ENCODE results near the gene C17orf113. TPM values are rescaled to one million over a fixed set of nuclear protein-coding genes. Genes with fewer than 3 reads are reported as not detected.
A peak's percentile ranks its signal among the peaks of the same experiment; 100 is the strongest.

The C17orf113 gene
- total and polyA plus RNA-seq, 2 of the 13 experiments (the other 11 are each of a cell fraction or from before 2014, with no cell fraction given): 0.87 to 1.1 TPM

DNA sequence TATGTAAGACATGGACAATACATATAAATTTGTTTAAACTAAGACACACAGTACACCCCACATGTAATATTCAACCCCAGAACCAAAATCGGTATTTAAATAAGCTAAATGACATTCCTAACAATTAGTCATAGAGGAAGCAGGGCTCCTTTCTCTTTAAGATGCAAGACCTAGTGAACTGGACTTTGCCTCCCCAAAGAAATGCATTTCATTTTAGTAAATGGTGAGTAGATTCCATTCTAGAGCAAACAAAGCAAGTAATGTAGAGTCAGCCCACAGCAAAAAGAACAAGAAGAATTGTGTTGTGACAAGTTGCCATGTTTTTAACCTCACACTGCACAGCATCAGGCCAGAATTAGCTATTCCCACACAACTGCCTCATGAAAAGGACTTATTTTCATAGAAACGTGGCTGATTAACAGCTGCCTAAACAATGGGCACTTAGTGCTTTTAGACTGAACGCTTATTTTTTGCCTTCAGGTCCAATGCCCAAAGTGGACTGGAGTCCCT, 47.6 kb downstream of the C17orf113 start (continued):
- TF ChIP-seq, protein P1, sequence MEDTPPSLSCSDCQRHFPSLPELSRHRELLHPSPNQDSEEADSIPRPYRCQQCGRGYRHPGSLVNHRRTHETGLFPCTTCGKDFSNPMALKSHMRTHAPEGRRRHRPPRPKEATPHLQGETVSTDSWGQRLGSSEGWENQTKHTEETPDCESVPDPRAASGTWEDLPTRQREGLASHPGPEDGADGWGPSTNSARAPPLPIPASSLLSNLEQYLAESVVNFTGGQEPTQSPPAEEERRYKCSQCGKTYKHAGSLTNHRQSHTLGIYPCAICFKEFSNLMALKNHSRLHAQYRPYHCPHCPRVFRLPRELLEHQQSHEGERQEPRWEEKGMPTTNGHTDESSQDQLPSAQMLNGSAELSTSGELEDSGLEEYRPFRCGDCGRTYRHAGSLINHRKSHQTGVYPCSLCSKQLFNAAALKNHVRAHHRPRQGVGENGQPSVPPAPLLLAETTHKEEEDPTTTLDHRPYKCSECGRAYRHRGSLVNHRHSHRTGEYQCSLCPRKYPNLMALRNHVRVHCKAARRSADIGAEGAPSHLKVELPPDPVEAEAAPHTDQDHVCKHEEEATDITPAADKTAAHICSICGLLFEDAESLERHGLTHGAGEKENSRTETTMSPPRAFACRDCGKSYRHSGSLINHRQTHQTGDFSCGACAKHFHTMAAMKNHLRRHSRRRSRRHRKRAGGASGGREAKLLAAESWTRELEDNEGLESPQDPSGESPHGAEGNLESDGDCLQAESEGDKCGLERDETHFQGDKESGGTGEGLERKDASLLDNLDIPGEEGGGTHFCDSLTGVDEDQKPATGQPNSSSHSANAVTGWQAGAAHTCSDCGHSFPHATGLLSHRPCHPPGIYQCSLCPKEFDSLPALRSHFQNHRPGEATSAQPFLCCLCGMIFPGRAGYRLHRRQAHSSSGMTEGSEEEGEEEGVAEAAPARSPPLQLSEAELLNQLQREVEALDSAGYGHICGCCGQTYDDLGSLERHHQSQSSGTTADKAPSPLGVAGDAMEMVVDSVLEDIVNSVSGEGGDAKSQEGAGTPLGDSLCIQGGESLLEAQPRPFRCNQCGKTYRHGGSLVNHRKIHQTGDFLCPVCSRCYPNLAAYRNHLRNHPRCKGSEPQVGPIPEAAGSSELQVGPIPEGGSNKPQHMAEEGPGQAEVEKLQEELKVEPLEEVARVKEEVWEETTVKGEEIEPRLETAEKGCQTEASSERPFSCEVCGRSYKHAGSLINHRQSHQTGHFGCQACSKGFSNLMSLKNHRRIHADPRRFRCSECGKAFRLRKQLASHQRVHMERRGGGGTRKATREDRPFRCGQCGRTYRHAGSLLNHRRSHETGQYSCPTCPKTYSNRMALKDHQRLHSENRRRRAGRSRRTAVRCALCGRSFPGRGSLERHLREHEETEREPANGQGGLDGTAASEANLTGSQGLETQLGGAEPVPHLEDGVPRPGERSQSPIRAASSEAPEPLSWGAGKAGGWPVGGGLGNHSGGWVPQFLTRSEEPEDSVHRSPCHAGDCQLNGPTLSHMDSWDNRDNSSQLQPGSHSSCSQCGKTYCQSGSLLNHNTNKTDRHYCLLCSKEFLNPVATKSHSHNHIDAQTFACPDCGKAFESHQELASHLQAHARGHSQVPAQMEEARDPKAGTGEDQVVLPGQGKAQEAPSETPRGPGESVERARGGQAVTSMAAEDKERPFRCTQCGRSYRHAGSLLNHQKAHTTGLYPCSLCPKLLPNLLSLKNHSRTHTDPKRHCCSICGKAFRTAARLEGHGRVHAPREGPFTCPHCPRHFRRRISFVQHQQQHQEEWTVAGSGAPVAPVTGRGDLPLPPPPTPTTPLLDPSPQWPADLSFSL (CRISPR knock-in tag; IDR thresholded peaks at IDR 0.05): peak; percentile 81
- no peak for TF ChIP-seq GZF1 (CRISPR knock-in tag; IDR thresholded peaks at IDR 0.05)
- TF ChIP-seq, protein P2, sequence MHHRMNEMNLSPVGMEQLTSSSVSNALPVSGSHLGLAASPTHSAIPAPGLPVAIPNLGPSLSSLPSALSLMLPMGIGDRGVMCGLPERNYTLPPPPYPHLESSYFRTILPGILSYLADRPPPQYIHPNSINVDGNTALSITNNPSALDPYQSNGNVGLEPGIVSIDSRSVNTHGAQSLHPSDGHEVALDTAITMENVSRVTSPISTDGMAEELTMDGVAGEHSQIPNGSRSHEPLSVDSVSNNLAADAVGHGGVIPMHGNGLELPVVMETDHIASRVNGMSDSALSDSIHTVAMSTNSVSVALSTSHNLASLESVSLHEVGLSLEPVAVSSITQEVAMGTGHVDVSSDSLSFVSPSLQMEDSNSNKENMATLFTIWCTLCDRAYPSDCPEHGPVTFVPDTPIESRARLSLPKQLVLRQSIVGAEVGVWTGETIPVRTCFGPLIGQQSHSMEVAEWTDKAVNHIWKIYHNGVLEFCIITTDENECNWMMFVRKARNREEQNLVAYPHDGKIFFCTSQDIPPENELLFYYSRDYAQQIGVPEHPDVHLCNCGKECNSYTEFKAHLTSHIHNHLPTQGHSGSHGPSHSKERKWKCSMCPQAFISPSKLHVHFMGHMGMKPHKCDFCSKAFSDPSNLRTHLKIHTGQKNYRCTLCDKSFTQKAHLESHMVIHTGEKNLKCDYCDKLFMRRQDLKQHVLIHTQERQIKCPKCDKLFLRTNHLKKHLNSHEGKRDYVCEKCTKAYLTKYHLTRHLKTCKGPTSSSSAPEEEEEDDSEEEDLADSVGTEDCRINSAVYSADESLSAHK (CRISPR knock-in tag; IDR thresholded peaks at IDR 0.05; ENCODE audit: borderline replicate concordance): no peak
- TF ChIP-seq, protein P3, sequence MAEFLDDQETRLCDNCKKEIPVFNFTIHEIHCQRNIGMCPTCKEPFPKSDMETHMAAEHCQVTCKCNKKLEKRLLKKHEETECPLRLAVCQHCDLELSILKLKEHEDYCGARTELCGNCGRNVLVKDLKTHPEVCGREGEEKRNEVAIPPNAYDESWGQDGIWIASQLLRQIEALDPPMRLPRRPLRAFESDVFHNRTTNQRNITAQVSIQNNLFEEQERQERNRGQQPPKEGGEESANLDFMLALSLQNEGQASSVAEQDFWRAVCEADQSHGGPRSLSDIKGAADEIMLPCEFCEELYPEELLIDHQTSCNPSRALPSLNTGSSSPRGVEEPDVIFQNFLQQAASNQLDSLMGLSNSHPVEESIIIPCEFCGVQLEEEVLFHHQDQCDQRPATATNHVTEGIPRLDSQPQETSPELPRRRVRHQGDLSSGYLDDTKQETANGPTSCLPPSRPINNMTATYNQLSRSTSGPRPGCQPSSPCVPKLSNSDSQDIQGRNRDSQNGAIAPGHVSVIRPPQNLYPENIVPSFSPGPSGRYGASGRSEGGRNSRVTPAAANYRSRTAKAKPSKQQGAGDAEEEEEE (CRISPR knock-in tag; IDR thresholded peaks at IDR 0.05; ENCODE audit: borderline replicate concordance): no peak
- TF ChIP-seq, protein P4, sequence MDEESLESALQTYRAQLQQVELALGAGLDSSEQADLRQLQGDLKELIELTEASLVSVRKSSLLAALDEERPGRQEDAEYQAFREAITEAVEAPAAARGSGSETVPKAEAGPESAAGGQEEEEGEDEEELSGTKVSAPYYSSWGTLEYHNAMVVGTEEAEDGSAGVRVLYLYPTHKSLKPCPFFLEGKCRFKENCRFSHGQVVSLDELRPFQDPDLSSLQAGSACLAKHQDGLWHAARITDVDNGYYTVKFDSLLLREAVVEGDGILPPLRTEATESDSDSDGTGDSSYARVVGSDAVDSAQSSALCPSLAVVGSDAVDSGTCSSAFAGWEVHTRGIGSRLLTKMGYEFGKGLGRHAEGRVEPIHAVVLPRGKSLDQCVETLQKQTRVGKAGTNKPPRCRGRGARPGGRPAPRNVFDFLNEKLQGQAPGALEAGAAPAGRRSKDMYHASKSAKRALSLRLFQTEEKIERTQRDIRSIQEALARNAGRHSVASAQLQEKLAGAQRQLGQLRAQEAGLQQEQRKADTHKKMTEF (CRISPR knock-in tag; IDR thresholded peaks at IDR 0.05): 0 out of 2 replicates have a peak, but pooled peaks have one; percentile 25
- TF ChIP-seq ZNF354B (CRISPR knock-in tag; IDR thresholded peaks at IDR 0.05): 0 out of 2 replicates have a peak, but pooled peaks have one; percentile 66
- TF ChIP-seq CREB1 (IDR thresholded peaks at IDR 0.05): no peak
- peak; percentile 53; the same call in 1 of the 2 replicates for TF ChIP-seq CREB1 (CRISPR knock-in tag; IDR thresholded peaks at IDR 0.05)
- no peak for TF ChIP-seq SOX13 (IDR thresholded peaks at IDR 0.05)
- TF ChIP-seq SOX13 (CRISPR knock-in tag; conservative IDR thresholded peaks at IDR 0.05 in 1 of 2, IDR thresholded peaks at IDR 0.05 in 1 of 2): peak in 1 of 2 experiments; percentile 74; a peak in 2 of 4 replicates
- TF ChIP-seq, protein P5, sequence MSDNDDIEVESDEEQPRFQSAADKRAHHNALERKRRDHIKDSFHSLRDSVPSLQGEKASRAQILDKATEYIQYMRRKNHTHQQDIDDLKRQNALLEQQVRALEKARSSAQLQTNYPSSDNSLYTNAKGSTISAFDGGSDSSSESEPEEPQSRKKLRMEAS (IDR thresholded peaks at IDR 0.05): no peak
- TF ChIP-seq, protein P6, sequence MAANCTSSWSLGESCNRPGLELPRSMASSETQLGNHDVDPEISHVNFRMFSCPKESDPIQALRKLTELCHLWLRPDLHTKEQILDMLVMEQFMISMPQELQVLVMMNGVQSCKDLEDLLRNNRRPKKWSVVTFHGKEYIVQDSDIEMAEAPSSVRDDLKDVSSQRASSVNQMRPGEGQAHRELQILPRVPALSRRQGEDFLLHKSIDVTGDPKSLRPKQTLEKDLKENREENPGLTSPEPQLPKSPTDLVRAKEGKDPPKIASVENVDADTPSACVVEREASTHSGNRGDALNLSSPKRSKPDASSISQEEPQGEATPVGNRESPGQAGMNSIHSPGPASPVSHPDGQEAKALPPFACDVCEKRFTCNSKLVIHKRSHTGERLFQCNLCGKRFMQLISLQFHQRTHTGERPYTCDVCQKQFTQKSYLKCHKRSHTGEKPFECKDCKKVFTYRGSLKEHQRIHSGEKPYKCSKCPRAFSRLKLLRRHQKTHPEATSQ (CRISPR knock-in tag; IDR thresholded peaks at IDR 0.05; ENCODE audit: borderline replicate concordance): 0 out of 2 replicates have a peak, but pooled peaks have one; percentile 60
- TF ChIP-seq, protein P7, sequence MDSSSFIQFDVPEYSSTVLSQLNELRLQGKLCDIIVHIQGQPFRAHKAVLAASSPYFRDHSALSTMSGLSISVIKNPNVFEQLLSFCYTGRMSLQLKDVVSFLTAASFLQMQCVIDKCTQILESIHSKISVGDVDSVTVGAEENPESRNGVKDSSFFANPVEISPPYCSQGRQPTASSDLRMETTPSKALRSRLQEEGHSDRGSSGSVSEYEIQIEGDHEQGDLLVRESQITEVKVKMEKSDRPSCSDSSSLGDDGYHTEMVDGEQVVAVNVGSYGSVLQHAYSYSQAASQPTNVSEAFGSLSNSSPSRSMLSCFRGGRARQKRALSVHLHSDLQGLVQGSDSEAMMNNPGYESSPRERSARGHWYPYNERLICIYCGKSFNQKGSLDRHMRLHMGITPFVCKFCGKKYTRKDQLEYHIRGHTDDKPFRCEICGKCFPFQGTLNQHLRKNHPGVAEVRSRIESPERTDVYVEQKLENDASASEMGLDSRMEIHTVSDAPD (CRISPR knock-in tag; IDR thresholded peaks at IDR 0.05): peak; percentile 57; the same call in 1 of the 2 replicates

All from HepG2 (cell line).